HEK293T (cell line): ENCODE measurements around the gene STEAP2.

Experiments
- FOXK2 ChIP-seq: fragments of 450-650 bp; IDR thresholded peaks from 2 replicates; pipeline ENCODE4 v1.6.1; 2016; ENCODE audit warnings: mild to moderate bottlenecking
- HDGF ChIP-seq: fragments of 450-650 bp; IDR thresholded peaks from 2 replicates; pipeline ENCODE4 v1.6.1; 2017; ENCODE audit warnings: antibody characterized with exemption, borderline replicate concordance
- NFRKB ChIP-seq: fragments of 450-650 bp; IDR thresholded peaks from 2 replicates; pipeline ENCODE4 v1.6.1; 2016; ENCODE audit warnings: mild to moderate bottlenecking, moderate library complexity
- SP1 ChIP-seq: fragments of 450-650 bp; IDR thresholded peaks from 2 replicates; pipeline ENCODE4 v1.6.1; 2017
- SUZ12 ChIP-seq: fragments of 450-650 bp; IDR thresholded peaks from 2 replicates; pipeline ENCODE4 v1.6.1; 2016; ENCODE audit warnings: mild to moderate bottlenecking
- TARDBP ChIP-seq: fragments of 450-650 bp; IDR thresholded peaks from 2 replicates; pipeline ENCODE4 v1.6.1; 2016

- no peak for TF ChIP-seq SP1
- no peak for TF ChIP-seq FOXK2
- no peak for TF ChIP-seq HDGF
- no peak for TF ChIP-seq NFRKB
- TF ChIP-seq TARDBP, result no peak
- TF ChIP-seq SUZ12, result no peak
Observed at GRCh38 chr7:90274161-90274560, 62.6 kb downstream of the STEAP2 start.
